Measurements from ENCODE around the gene FAN1.

- no peak for TF ChIP-seq CTCF (IDR thresholded peaks at IDR 0.05)
- TF ChIP-seq POLR2A (IDR thresholded peaks at IDR 0.05): no peak
These were observed 36.6 kb downstream of the FAN1 start for GRCh38 chr15:30940359-30940758.
